Sigmoid colon (tissue), 4 donors: Measurements from ENCODE around the gene DOCK3.

Experiments
- CTCF ChIP-seq, 4 experiments: fragments of 450-650 bp in 3 of 4; fragments of 200-600 bp in 1 of 4; IDR thresholded peaks; one replicate each; pipeline ENCODE4 v1.5.1; 2016 to 2019; ENCODE audit warnings: antibody characterized with exemption in 4 of 4, mild to moderate bottlenecking in 3 of 4, moderate library complexity in 2 of 4
- POLR2A ChIP-seq, 2 donors: fragments of 450-650 bp; IDR thresholded peaks; one replicate each; pipeline ENCODE4 v1.6.1; 2016; ENCODE audit warnings: antibody characterized with exemption in 2 of 2, mild to moderate bottlenecking in 2 of 2, moderate library complexity in 2 of 2
- POLR2AphosphoS5 ChIP-seq, 4 donors: sonication (generic); formaldehyde crosslinking; IDR thresholded peaks; one replicate each; pipeline ENCODE4 v1.6.1; 2017; ENCODE audit warnings: antibody characterized with exemption in 4 of 4

- TF ChIP-seq CTCF (IDR thresholded peaks at IDR 0.05) (no peak), POLR2AphosphoS5 (IDR thresholded peaks at IDR 0.05) (no peak), POLR2A (IDR thresholded peaks at IDR 0.05) (no peak)
Measured at GRCh38 chr3:51393564-51393963, 718.8 kb downstream of the DOCK3 start.
